B cell (primary cell): ENCODE measurements around the gene KCNH1. TPM values are rescaled to one million over a fixed set of nuclear protein-coding genes. Genes with fewer than 3 reads are reported as not detected.

Experiments used
- ATAC-seq: fragments of 200-7000 bp; cut with Tn5 transposase; one replicate; pipeline ENCODE4 v1.10.0; 2021; ENCODE audit warnings: low read depth, mild to moderate bottlenecking, moderate number of reproducible peaks, moderate library complexity
- CTCF ChIA-PET: fragments of 350-600 bp; sonication (Branson Sonifier 250); formaldehyde crosslinking; loops from one replicate; lab custom pipeline; 2021; ENCODE audit warnings: antibody characterized with exemption, inconsistent platforms; lab: Charles Lee
- POLR2A ChIA-PET: fragments of 350-600 bp; sonication (Branson Sonifier 250); formaldehyde crosslinking; loops from one replicate; lab custom pipeline; 2021; ENCODE audit warnings: antibody characterized with exemption; lab: Charles Lee
- DNase-seq: peaks from one replicate; pipeline ENCODE4 v3.0.0; 2013
- H2AFZ ChIP-seq: 2 replicates; pipeline ENCODE4 v1.6.1; 2012; ENCODE audit warnings: mild to moderate bottlenecking, low read depth, low read length; ENCODE audit not compliant: insufficient read depth, poor library complexity, severe bottlenecking
- H3K27ac ChIP-seq, 2 donors: 1 replicate in 1 of 2; 2 replicates in 1 of 2; pipeline ENCODE4 v1.5.1; 2012 to 2013; ENCODE audit warnings: low read length in 2 of 2, mild to moderate bottlenecking in 2 of 2, moderate library complexity in 1 of 2
- H3K27me3 ChIP-seq, 4 experiments: fragments of 200-600 bp in 1 of 4; sonication (generic) in 1 of 4; replicated peaks in 1 of 4; 1 replicate in 2 of 4; 2 replicates in 2 of 4; pipeline versions ENCODE4 v1.6.1 to v1.7.0; 2013 to 2016; ENCODE audit warnings: low read length in 3 of 4, mild to moderate bottlenecking in 2 of 4, mixed read lengths in 1 of 4, moderate library complexity in 1 of 4; ENCODE audit not compliant: insufficient read depth in 4 of 4, control insufficient read depth in 3 of 4; ENCODE audit errors: control extremely low read depth in 1 of 4
- H3K36me3 ChIP-seq, 2 experiments: replicated peaks in 1 of 2; 1 replicate in 1 of 2; 2 replicates in 1 of 2; pipeline versions ENCODE4 v1.6.1 to v1.7.1; 2013; ENCODE audit warnings: low read length in 1 of 2; ENCODE audit not compliant: insufficient read depth in 2 of 2, control insufficient read depth in 1 of 2; ENCODE audit errors: control extremely low read depth in 1 of 2, extremely low read depth in 1 of 2
- H3K4me1 ChIP-seq, 2 donors: fragments of 200-600 bp in 1 of 2; sonication (generic) in 1 of 2; 1 replicate in 1 of 2; 2 replicates in 1 of 2; pipeline versions ENCODE4 v1.5.1 to v1.6.1; 2013 to 2017; ENCODE audit warnings: low read length in 2 of 2; ENCODE audit not compliant: control insufficient read depth in 2 of 2, insufficient read depth in 2 of 2
- H3K4me2 ChIP-seq: replicated peaks from 2 replicates; pipeline ENCODE3; 2012; ENCODE audit warnings: mild to moderate bottlenecking, low read depth, low read length; ENCODE audit not compliant: poor library complexity, severe bottlenecking
- H3K4me3 ChIP-seq, 5 experiments: fragments of 200-600 bp in 1 of 5; sonication (generic) in 1 of 5; 1 replicate in 3 of 5; 2 replicates in 2 of 5; pipeline versions ENCODE4 v1.5.1 to v1.7.0; 2011 to 2016; ENCODE audit warnings: low read length in 4 of 5, mild to moderate bottlenecking in 4 of 5, low read depth in 2 of 5, control low read depth in 1 of 5, moderate library complexity in 1 of 5; ENCODE audit not compliant: insufficient read depth in 1 of 5; ENCODE audit errors: control extremely low read depth in 1 of 5, extremely low read depth in 1 of 5
- H3K79me2 ChIP-seq: fragments of 200-600 bp; sonication (generic); one replicate; pipeline ENCODE4 v1.6.0; 2016; ENCODE audit warnings: low read length; ENCODE audit not compliant: control insufficient read depth, insufficient read depth
- H3K9ac ChIP-seq: fragments of 200-600 bp; sonication (generic); 2 replicates; pipeline ENCODE4 v1.6.1; 2017; ENCODE audit warnings: mild to moderate bottlenecking, low read length, moderate library complexity
- H3K9me3 ChIP-seq, 3 donors: one replicate each; pipeline versions ENCODE4 v1.6.1 to v1.7.1; 2013; ENCODE audit warnings: low read length in 2 of 3; ENCODE audit not compliant: control insufficient read depth in 2 of 3, insufficient read depth in 1 of 3; ENCODE audit errors: control extremely low read depth in 1 of 3
- H4K20me1 ChIP-seq: 2 replicates; pipeline ENCODE4 v1.6.0; 2012; ENCODE audit warnings: mild to moderate bottlenecking, low read length; ENCODE audit not compliant: insufficient read depth, control insufficient read depth, poor library complexity, severe bottlenecking
- H3K27ac Mint-ChIP-seq: one replicate; pipeline ENCODE4 v1.8.0; 2021; ENCODE audit warnings: mixed read lengths
- H3K27me3 Mint-ChIP-seq: one replicate; pipeline ENCODE4 v1.8.0; 2021; ENCODE audit warnings: mixed read lengths
- H3K4me1 Mint-ChIP-seq: one replicate; pipeline ENCODE4 v1.8.0; 2021; ENCODE audit warnings: mixed read lengths
- H3K4me3 Mint-ChIP-seq: one replicate; pipeline ENCODE4 v1.8.0; 2021; ENCODE audit warnings: mixed read lengths
- H3K9me3 Mint-ChIP-seq: one replicate; pipeline ENCODE4 v1.8.0; 2022; ENCODE audit warnings: mixed read lengths; ENCODE audit not compliant: insufficient read depth
- EZH2 ChIP-seq: IDR thresholded peaks from 2 replicates; pipeline ENCODE4 v1.6.1; 2012; ENCODE audit warnings: borderline replicate concordance, low read depth, mild to moderate bottlenecking, moderate library complexity, low read length; ENCODE audit not compliant: insufficient read depth, poor library complexity, severe bottlenecking
- intact Hi-C: fragments of 100-400 bp; cut with micrococcal nuclease; formaldehyde crosslinking; loops from one replicate; pipeline ENCODE4 v1.10.0; 2022
- polyA plus RNA-seq: library from polyadenylated mRNA; depleted of rRNA; stranded (reverse); fragments of >200 nt; gene quantifications from 2 replicates; pipeline ENCODE4 v1.2.3, GENCODE V29; 2012
- total RNA-seq, 2 donors: library from RNA; stranded (reverse); fragments of 120-200 nt in 1 of 2; gene quantifications; 1 replicate in 1 of 2; 2 replicates in 1 of 2; pipeline versions ENCODE4 v1.2.3 to v1.2.4, GENCODE V29; 2013 to 2022
- TF ChIP-seq, protein P1 (sequence below): fragments of 200-600 bp; IDR thresholded peaks from one replicate; pipeline ENCODE4 v1.8.0; 2022; ENCODE audit warnings: antibody characterized with exemption, mild to moderate bottlenecking

KCNH1 gene
- total and polyA plus RNA-seq, 2 donors (not counting 1 experiment from before 2014, with no cell fraction given) = not detected

DNA sequence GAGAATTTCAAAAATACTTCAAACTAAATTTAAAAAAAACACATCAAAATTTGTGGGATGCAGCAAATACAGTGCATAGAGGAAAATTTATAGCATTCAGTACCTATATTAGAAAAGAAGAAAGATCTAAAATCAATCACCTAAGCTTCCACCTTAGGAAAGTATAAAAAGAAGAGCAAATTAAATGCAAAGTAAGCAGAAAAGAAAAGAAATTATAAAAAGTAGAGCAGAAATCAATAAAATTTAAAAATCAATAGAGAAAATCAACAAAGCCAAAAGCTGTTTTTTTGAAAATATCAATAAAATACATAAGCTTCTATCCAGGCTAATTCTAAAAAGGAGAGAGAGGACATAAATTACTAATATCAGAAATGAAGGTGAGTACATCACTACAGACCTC is 255.4 kb downstream of the KCNH1 start:
- H3K79me2 ChIP-seq = no peaks in the 10 kb centered on the region
- ChIA-PET CTCF (no interaction called here), POLR2A (no interaction called here)
- no peaks in the 10 kb centered on the region for H4K20me1 ChIP-seq
- no peaks in the 10 kb centered on the region for H3K9me3 Mint-ChIP-seq
- H3K4me1 ChIP-seq = no peaks in the 10 kb centered on the region
- no peak overlapping the region for H3K9ac ChIP-seq
- no peak overlapping the region for H3K27ac Mint-ChIP-seq
- no peak overlapping the region for H3K4me3 ChIP-seq
- H3K4me2 ChIP-seq = no peak overlapping the region
- TF ChIP-seq, protein P1, sequence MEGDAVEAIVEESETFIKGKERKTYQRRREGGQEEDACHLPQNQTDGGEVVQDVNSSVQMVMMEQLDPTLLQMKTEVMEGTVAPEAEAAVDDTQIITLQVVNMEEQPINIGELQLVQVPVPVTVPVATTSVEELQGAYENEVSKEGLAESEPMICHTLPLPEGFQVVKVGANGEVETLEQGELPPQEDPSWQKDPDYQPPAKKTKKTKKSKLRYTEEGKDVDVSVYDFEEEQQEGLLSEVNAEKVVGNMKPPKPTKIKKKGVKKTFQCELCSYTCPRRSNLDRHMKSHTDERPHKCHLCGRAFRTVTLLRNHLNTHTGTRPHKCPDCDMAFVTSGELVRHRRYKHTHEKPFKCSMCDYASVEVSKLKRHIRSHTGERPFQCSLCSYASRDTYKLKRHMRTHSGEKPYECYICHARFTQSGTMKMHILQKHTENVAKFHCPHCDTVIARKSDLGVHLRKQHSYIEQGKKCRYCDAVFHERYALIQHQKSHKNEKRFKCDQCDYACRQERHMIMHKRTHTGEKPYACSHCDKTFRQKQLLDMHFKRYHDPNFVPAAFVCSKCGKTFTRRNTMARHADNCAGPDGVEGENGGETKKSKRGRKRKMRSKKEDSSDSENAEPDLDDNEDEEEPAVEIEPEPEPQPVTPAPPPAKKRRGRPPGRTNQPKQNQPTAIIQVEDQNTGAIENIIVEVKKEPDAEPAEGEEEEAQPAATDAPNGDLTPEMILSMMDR = no peak
- no peak for TF ChIP-seq EZH2
- ATAC-seq (no peak), DNase-seq (no peak)
- no peak overlapping the region for H3K4me3 Mint-ChIP-seq
- no peaks in the 10 kb centered on the region for H3K9me3 ChIP-seq
- peaks cover 4% of the 10 kb centered on the region for H3K27me3 Mint-ChIP-seq
- H3K36me3 ChIP-seq = no peaks in the 10 kb centered on the region
- no peak overlapping the region for H3K27ac ChIP-seq
- H3K4me1 Mint-ChIP-seq = no peaks in the 10 kb centered on the region
- intact Hi-C loops = no loop called here
- no peaks in the 10 kb centered on the region for H3K27me3 ChIP-seq
- no peak overlapping the region for H2AFZ ChIP-seq

DNA sequence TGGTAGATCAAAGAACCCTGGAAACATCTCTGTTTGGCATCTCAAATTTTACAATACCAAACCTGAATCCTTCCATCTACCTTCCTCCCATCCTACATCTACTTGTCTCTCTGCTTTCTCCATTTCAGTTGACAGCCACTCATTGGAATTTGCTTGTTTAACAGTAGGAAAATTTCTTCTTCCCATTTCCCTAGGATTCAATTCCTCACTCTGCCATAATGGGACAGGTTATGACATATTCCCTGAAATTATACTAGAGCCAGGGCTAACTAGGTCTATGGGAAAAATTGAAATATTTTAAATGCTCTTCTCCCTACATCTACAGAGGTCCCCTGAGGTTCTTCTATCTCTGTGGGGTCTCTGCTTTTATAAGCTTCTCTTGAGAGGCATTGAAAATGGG is 257.7 kb downstream of the KCNH1 start:
- ATAC-seq = no peak
- Histone ChIP-seq H3K4me1 (no peaks in the 10 kb centered on the region), H4K20me1 (no peaks in the 10 kb centered on the region), H3K9me3 (no peaks in the 10 kb centered on the region), H3K9ac (no peak overlapping the region), H2AFZ (no peak overlapping the region), H3K79me2 (no peaks in the 10 kb centered on the region), H3K36me3 (no peaks in the 10 kb centered on the region), H3K27me3 (no peaks in the 10 kb centered on the region), H3K4me2 (no peak overlapping the region), H3K4me3 (no peak overlapping the region), H3K27ac (no peak overlapping the region)
- ChIA-PET POLR2A (no interaction called here), CTCF (no interaction called here)
- DNase-seq = no peak
- Mint-ChIP-seq H3K27me3 (peaks cover 4% of the 10 kb centered on the region), H3K9me3 (no peaks in the 10 kb centered on the region), H3K4me1 (no peaks in the 10 kb centered on the region), H3K4me3 (no peak overlapping the region), H3K27ac (no peak overlapping the region)
- intact Hi-C loops = no loop called here
- TF ChIP-seq, protein P1 = no peak
- no peak for TF ChIP-seq EZH2
